Tibial nerve (tissue), 4 donors: Measurements from ENCODE around the gene LRIT3. TPM values are rescaled to one million over a fixed set of nuclear protein-coding genes. Genes with fewer than 3 reads are reported as not detected.

Source experiments
- DNase-seq, 2 donors: peaks; one replicate each; pipeline ENCODE4 v3.0.0-alpha.2; 2019; ENCODE audit warnings: low spot score in 2 of 2
- H3K27ac ChIP-seq, 4 donors: fragments of 200-600 bp; sonication (generic) in 3 of 4; one replicate each; pipeline ENCODE4 v1.5.1; 2017 to 2019; ENCODE audit warnings: mild to moderate bottlenecking in 1 of 4
- H3K27me3 ChIP-seq, 2 donors: fragments of 200-600 bp; sonication (generic) in 1 of 2; one replicate each; pipeline versions ENCODE4 v1.5.1 to v1.6.0; 2017 to 2019
- H3K36me3 ChIP-seq, 3 donors: fragments of 200-600 bp; sonication (generic); one replicate each; pipeline ENCODE4 v1.5.1; 2018 to 2019
- H3K4me1 ChIP-seq, 4 donors: fragments of 200-600 bp; sonication (generic) in 3 of 4; one replicate each; pipeline ENCODE4 v1.5.1; 2017 to 2019
- H3K4me3 ChIP-seq, 4 donors: fragments of 200-600 bp; sonication (generic) in 3 of 4; one replicate each; pipeline ENCODE4 v1.5.1; 2017 to 2019; ENCODE audit warnings: mild to moderate bottlenecking in 1 of 4, moderate library complexity in 1 of 4
- H3K9me3 ChIP-seq, 4 donors: fragments of 200-600 bp; sonication (generic) in 3 of 4; one replicate each; pipeline ENCODE4 v1.5.1; 2017 to 2019
- CTCF ChIP-seq, 5 experiments: fragments of 200-600 bp in 3 of 5; fragments of 450-650 bp in 2 of 5; sonication (generic) in 3 of 5; IDR thresholded peaks; one replicate each; pipeline ENCODE4 v1.5.1; 2016 to 2019; ENCODE audit warnings: antibody characterized with exemption in 5 of 5, mild to moderate bottlenecking in 3 of 5, moderate library complexity in 2 of 5
- EP300 ChIP-seq, 2 donors: sonication (generic); formaldehyde crosslinking; IDR thresholded peaks; one replicate each; pipeline ENCODE4 v1.6.1; 2017; ENCODE audit warnings: antibody characterized with exemption in 2 of 2, mild to moderate bottlenecking in 1 of 2
- POLR2A ChIP-seq, 2 donors: fragments of 450-650 bp; IDR thresholded peaks; one replicate each; pipeline ENCODE4 v1.6.1; 2017; ENCODE audit warnings: antibody characterized with exemption in 2 of 2, mild to moderate bottlenecking in 2 of 2, moderate library complexity in 2 of 2
- WGBS, 2 donors: methylation state at CpG; one replicate each; pipeline ENCODE4 v1.1.5; 2018; 5-methylcytosine and 5-hydroxymethylcytosine counted together
- total RNA-seq, 4 donors: library from RNA; depleted of rRNA; stranded (reverse); fragments of >200 nt; gene quantifications; one replicate each; pipeline ENCODE4 v1.1.0, GENCODE V29; 2016

LRIT3 gene
- total RNA-seq, 4 donors from 2014 or later: 0.21 to 0.60 (median 0.51) TPM

- peaks cover 0 to 15% (median 0%) of the 10 kb centered on the region in 3 donors for H3K36me3 ChIP-seq
- no peaks in the 10 kb centered on the region for H3K27me3 ChIP-seq
- no peaks in the 10 kb centered on the region for H3K9me3 ChIP-seq
- H3K4me3 ChIP-seq: peak overlapping the region; percentile 45 to 82 (median 78)
- WGBS, 2 donors: 1% methylated on average over 19 of the region's 19 CpGs
- peaks cover 0 to 35% (median 11%) of the 10 kb centered on the region in 4 donors for H3K4me1 ChIP-seq
- TF ChIP-seq CTCF (IDR thresholded peaks at IDR 0.05): no peak
- no peak for TF ChIP-seq POLR2A (IDR thresholded peaks at IDR 0.05)
- TF ChIP-seq EP300 (IDR thresholded peaks at IDR 0.05): no peak
- H3K27ac ChIP-seq: peak overlapping the region; percentile 60 to 90 (median 80)
- DNase-seq: no peak
Observed at GRCh38 chr4:109816082-109816442, 31.8 kb upstream of the LRIT3 start.

- H3K27ac ChIP-seq: no peak overlapping the region
- peaks cover 0 to 35% (median 11%) of the 10 kb centered on the region in 4 donors for H3K4me1 ChIP-seq
- H3K4me3 ChIP-seq: no peak overlapping the region
- H3K9me3 ChIP-seq: no peaks in the 10 kb centered on the region
- TF ChIP-seq CTCF (IDR thresholded peaks at IDR 0.05): no peak
- no peak for TF ChIP-seq POLR2A (IDR thresholded peaks at IDR 0.05)
- no peak for TF ChIP-seq EP300 (IDR thresholded peaks at IDR 0.05)
- peaks cover 0 to 15% (median 0%) of the 10 kb centered on the region in 3 donors for H3K36me3 ChIP-seq
- DNase-seq: no peak
- 73 to 74% methylated on average over 1 of the region's 1 CpG for WGBS, 2 donors
- no peaks in the 10 kb centered on the region for H3K27me3 ChIP-seq
Observed at GRCh38 chr4:109816894-109817293, 31.0 kb upstream of the LRIT3 start.

- no peaks in the 10 kb centered on the region for H3K9me3 ChIP-seq
- WGBS, 2 donors: 91 to 95% methylated on average over 4 of the region's 4 CpGs
- no peak overlapping the region for H3K27ac ChIP-seq
- H3K4me3 ChIP-seq: no peak overlapping the region
- peaks cover 0 to 35% (median 11%) of the 10 kb centered on the region in 4 donors for H3K4me1 ChIP-seq
- H3K36me3 ChIP-seq: peaks cover 0 to 26% (median 4%) of the 10 kb centered on the region in 3 donors
- no peaks in the 10 kb centered on the region for H3K27me3 ChIP-seq
- DNase-seq: no peak
- no peak for TF ChIP-seq EP300 (IDR thresholded peaks at IDR 0.05)
- no peak for TF ChIP-seq POLR2A (IDR thresholded peaks at IDR 0.05)
- TF ChIP-seq CTCF (IDR thresholded peaks at IDR 0.05): no peak
Observed at GRCh38 chr4:109818268-109818667, 29.6 kb upstream of the LRIT3 start.

GRCh38 chr4:109820563-109820962 is 27.3 kb upstream of the LRIT3 start:
- Histone ChIP-seq H3K27ac (no peak overlapping the region), H3K9me3 (no peaks in the 10 kb centered on the region), H3K4me3 (no peak overlapping the region), H3K36me3 (peaks cover 0 to 48% (median 4%) of the 10 kb centered on the region in 3 donors), H3K4me1 (peaks cover 0 to 35% (median 11%) of the 10 kb centered on the region in 4 donors), H3K27me3 (no peaks in the 10 kb centered on the region)
- 34 to 53% methylated on average over 2 of the region's 2 CpGs for WGBS, 2 donors
- TF ChIP-seq EP300 (IDR thresholded peaks at IDR 0.05) (no peak), POLR2A (IDR thresholded peaks at IDR 0.05) (no peak), CTCF (IDR thresholded peaks at IDR 0.05) (no peak)
- DNase-seq: no peak

- no peak for DNase-seq
- TF ChIP-seq POLR2A (IDR thresholded peaks at IDR 0.05) (no peak), CTCF (IDR thresholded peaks at IDR 0.05) (no peak), EP300 (IDR thresholded peaks at IDR 0.05) (no peak)
- Histone ChIP-seq H3K9me3 (no peaks in the 10 kb centered on the region), H3K4me3 (no peak overlapping the region), H3K27ac (no peak overlapping the region), H3K27me3 (no peaks in the 10 kb centered on the region), H3K4me1 (peaks cover 0 to 33% (median 11%) of the 10 kb centered on the region in 4 donors), H3K36me3 (peaks cover 0 to 54% (median 4%) of the 10 kb centered on the region in 3 donors)
- WGBS, 2 donors: 68 to 76% methylated on average over 2 of the region's 2 CpGs
Observed at GRCh38 chr4:109821185-109821584, 26.7 kb upstream of the LRIT3 start.
